A673 (cell line): ENCODE data around the gene SLC2A2.

Experiments used
- EZH2 ChIP-seq: fragments of 200-600 bp; sonication (generic); IDR thresholded peaks from 2 replicates; pipeline ENCODE4 v1.6.1; 2017; ENCODE audit warnings: borderline replicate concordance, low read depth, mild to moderate bottlenecking, mixed read lengths, antibody characterized with exemption, low read length; ENCODE audit not compliant: poor library complexity, severe bottlenecking
- TF ChIP-seq, protein P1 (sequence below): fragments of 300-800, 200-600 bp; sonication (generic); conservative IDR thresholded peaks from 2 replicates; pipeline ENCODE4 v1.5.1; 2017; ENCODE audit warnings: low read depth, mild to moderate bottlenecking, antibody characterized with exemption, low read length, moderate library complexity, mixed read lengths

DNA sequence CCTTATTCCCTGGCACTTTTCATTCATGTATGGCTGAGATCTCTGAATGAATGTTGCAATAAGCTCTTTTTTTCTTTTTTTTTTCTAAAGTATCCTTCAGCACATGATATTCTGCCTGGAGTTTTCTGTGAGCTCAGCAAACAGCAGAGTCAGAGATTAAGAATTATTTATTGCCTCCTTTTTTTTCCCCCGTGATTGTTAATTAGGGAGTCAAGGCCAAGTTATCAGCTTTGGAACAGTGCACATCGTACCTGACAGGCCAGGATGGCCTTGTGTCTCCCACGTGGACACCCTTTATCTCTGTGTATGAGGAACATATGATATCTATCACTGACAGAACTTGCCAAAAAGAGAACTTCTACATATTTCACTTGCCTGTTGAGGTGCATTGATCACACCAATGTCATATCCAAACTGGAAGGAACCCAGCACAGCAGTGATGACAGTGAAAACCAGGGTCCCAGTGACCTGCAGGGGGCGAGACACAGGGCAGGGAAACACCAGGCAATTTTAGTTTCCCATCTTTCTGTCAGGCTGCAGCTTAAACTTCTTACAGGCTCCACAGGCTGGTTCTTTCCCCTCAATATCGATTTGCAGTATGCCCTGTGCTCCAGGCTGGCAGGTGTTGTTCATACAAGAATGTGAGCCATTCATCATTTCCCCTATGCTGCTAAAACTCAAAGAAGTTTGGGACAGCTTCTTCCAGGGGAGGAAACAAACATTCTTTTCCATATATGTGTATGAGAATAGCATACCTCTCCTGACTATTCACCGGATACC lies 8.2 kb downstream of the SLC2A2 start:
- TF ChIP-seq, protein P1, sequence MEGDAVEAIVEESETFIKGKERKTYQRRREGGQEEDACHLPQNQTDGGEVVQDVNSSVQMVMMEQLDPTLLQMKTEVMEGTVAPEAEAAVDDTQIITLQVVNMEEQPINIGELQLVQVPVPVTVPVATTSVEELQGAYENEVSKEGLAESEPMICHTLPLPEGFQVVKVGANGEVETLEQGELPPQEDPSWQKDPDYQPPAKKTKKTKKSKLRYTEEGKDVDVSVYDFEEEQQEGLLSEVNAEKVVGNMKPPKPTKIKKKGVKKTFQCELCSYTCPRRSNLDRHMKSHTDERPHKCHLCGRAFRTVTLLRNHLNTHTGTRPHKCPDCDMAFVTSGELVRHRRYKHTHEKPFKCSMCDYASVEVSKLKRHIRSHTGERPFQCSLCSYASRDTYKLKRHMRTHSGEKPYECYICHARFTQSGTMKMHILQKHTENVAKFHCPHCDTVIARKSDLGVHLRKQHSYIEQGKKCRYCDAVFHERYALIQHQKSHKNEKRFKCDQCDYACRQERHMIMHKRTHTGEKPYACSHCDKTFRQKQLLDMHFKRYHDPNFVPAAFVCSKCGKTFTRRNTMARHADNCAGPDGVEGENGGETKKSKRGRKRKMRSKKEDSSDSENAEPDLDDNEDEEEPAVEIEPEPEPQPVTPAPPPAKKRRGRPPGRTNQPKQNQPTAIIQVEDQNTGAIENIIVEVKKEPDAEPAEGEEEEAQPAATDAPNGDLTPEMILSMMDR, result peak; percentile 36
- no peak for TF ChIP-seq EZH2
